Natural killer cell (primary cell): ENCODE data around the gene KCNJ18. TPM values are rescaled to one million over a fixed set of nuclear protein-coding genes. Genes with fewer than 3 reads are reported as not detected.
"Not testable (repeated sequence)": the region's sequence is repeated elsewhere in the genome, so short reads cannot be mapped to it uniquely, and the experiment has no call there.

ENCODE experiments used
- ATAC-seq, 3 donors: fragments of 150-1000 bp in 2 of 3; fragments of 200-7000 bp in 1 of 3; cut with Tn5 transposase; 1 replicate in 1 of 3; 2 replicates in 2 of 3; pipeline ENCODE4 v1.10.0; 2021; ENCODE audit warnings: mild to moderate bottlenecking in 2 of 3, moderate library complexity in 2 of 3
- DNase-seq, 2 donors: peaks; one replicate each; pipeline versions ENCODE4 v3.0.0 to v3.0.0-alpha.2; 2013 to 2021; ENCODE audit warnings: mixed read lengths in 1 of 2
- H3K27ac ChIP-seq: one replicate; pipeline ENCODE4 v1.5.1; 2013; ENCODE audit warnings: mild to moderate bottlenecking, low read length
- H3K27me3 ChIP-seq: one replicate; pipeline ENCODE4 v1.6.1; 2013; ENCODE audit warnings: low read length; ENCODE audit not compliant: control insufficient read depth, insufficient read depth
- H3K36me3 ChIP-seq: one replicate; pipeline ENCODE4 v1.6.1; 2013; ENCODE audit warnings: low read length; ENCODE audit not compliant: control insufficient read depth, insufficient read depth
- H3K4me1 ChIP-seq: one replicate; pipeline ENCODE4 v1.6.1; 2013; ENCODE audit warnings: low read length; ENCODE audit not compliant: control insufficient read depth, insufficient read depth
- H3K4me3 ChIP-seq: one replicate; pipeline ENCODE4 v1.5.1; 2013; ENCODE audit warnings: low read length
- H3K9me3 ChIP-seq: one replicate; pipeline ENCODE4 v1.6.1; 2013; ENCODE audit warnings: low read length; ENCODE audit not compliant: control insufficient read depth, insufficient read depth
- H3K27ac Mint-ChIP-seq, 2 donors: one replicate each; pipeline ENCODE4 v1.8.0; 2022; ENCODE audit warnings: mild to moderate bottlenecking in 2 of 2, mixed read lengths in 2 of 2, moderate library complexity in 1 of 2
- H3K27me3 Mint-ChIP-seq, 2 donors: one replicate each; pipeline ENCODE4 v1.8.0; 2022; ENCODE audit warnings: low read depth in 2 of 2, mixed read lengths in 2 of 2
- H3K36me3 Mint-ChIP-seq: one replicate; pipeline ENCODE4 v1.8.0; 2022; ENCODE audit warnings: mixed read lengths
- H3K4me1 Mint-ChIP-seq, 2 donors: one replicate each; pipeline ENCODE4 v1.8.0; 2022; ENCODE audit warnings: mixed read lengths in 2 of 2
- H3K4me3 Mint-ChIP-seq: one replicate; pipeline ENCODE4 v1.8.0; 2022; ENCODE audit warnings: mild to moderate bottlenecking, moderate library complexity, mixed read lengths
- H3K9me3 Mint-ChIP-seq, 2 donors: one replicate each; pipeline ENCODE4 v1.8.0; 2022; ENCODE audit warnings: mixed read lengths in 2 of 2
- CTCF ChIP-seq: fragments of 200-600 bp; IDR thresholded peaks from one replicate; pipeline ENCODE4 v1.8.0; 2022; ENCODE audit warnings: antibody characterized with exemption
- WGBS: methylation state at CpG from one replicate; pipeline ENCODE4 v1.1.7; 2013; ENCODE audit warnings: missing lambda C conversion rate; ENCODE audit not compliant: insufficient coverage; 5-methylcytosine and 5-hydroxymethylcytosine counted together
- intact Hi-C: fragments of 100-400 bp; cut with micrococcal nuclease; formaldehyde crosslinking; loops from one replicate; pipeline ENCODE4 v1.14.2; 2022
- total RNA-seq, 4 donors: library from RNA; stranded (reverse); fragments of 120-200 nt in 1 of 4; gene quantifications; one replicate each; pipeline versions ENCODE4 v1.2.3 to v1.2.4, GENCODE V29; 2013 to 2022

Gene KCNJ18
- total RNA-seq, 3 donors from 2014 or later (not counting 1 experiment from before 2014, with no cell fraction given), result not detected

- Histone ChIP-seq H3K36me3 (no peaks in the 10 kb centered on the region), H3K27me3 (no peaks in the 10 kb centered on the region), H3K4me3 (no peak overlapping the region), H3K4me1 (no peaks in the 10 kb centered on the region), H3K9me3 (peaks cover 5% of the 10 kb centered on the region), H3K27ac (no peak overlapping the region)
- TF ChIP-seq CTCF, result no peak
- Mint-ChIP-seq H3K27ac (no peak overlapping the region), H3K4me3 (no peak overlapping the region), H3K27me3 (no peaks in the 10 kb centered on the region), H3K36me3 (no peaks in the 10 kb centered on the region), H3K4me1 (no peaks in the 10 kb centered on the region), H3K9me3 (peaks cover 2 to 3% of the 10 kb centered on the region in 2 donors)
- DNase-seq, result no peak
- 84% methylated on average over 19 of the region's 19 CpGs for WGBS
- no peak for ATAC-seq
- intact Hi-C loops, result no loop called here
Observed at GRCh38 chr17:21687136-21687953, 5.0 kb upstream of the KCNJ18 start.

GRCh38 chr17:21688293-21688949 lies 3.9 kb upstream of the KCNJ18 start:
- Mint-ChIP-seq H3K27ac (no peak overlapping the region), H3K4me3 (no peak overlapping the region), H3K4me1 (no peaks in the 10 kb centered on the region), H3K9me3 (peaks cover 2 to 3% of the 10 kb centered on the region in 2 donors), H3K27me3 (no peaks in the 10 kb centered on the region), H3K36me3 (no peaks in the 10 kb centered on the region)
- no peaks in the 10 kb centered on the region for H3K4me1 ChIP-seq
- H3K9me3 ChIP-seq, result peaks cover 5% of the 10 kb centered on the region
- ATAC-seq (no peak), DNase-seq (no peak)
- H3K36me3 ChIP-seq, result no peaks in the 10 kb centered on the region
- H3K27me3 ChIP-seq, result no peaks in the 10 kb centered on the region
- TF ChIP-seq CTCF, result no peak
- no peak overlapping the region for H3K27ac ChIP-seq
- WGBS, result 77% methylated on average over 11 of the region's 11 CpGs
- intact Hi-C loops, result no loop called here
- no peak overlapping the region for H3K4me3 ChIP-seq

- ATAC-seq (no peak), DNase-seq (no peak)
- H3K9me3 Mint-ChIP-seq, result peaks cover 3% of the 10 kb centered on the region in 2 donors
- Histone ChIP-seq H3K27ac (no peak overlapping the region), H3K9me3 (peaks cover 5% of the 10 kb centered on the region), H3K4me1 (no peaks in the 10 kb centered on the region), H3K36me3 (no peaks in the 10 kb centered on the region), H3K27me3 (no peaks in the 10 kb centered on the region), H3K4me3 (no peak overlapping the region)
- intact Hi-C loops, result no loop called here
- no peak overlapping the region for H3K4me3 Mint-ChIP-seq
- no peak for TF ChIP-seq CTCF
- no peaks in the 10 kb centered on the region for H3K27me3 Mint-ChIP-seq
- 88% methylated on average over 7 of the region's 7 CpGs for WGBS
- H3K4me1 Mint-ChIP-seq, result no peaks in the 10 kb centered on the region
- H3K27ac Mint-ChIP-seq, result no peak overlapping the region
- H3K36me3 Mint-ChIP-seq, result no peaks in the 10 kb centered on the region
Observed at GRCh38 chr17:21689604-21690003, 2.7 kb upstream of the KCNJ18 start.

GRCh38 chr17:21690811-21691210 lies 1.5 kb upstream of the KCNJ18 start:
- H3K4me1 Mint-ChIP-seq, H3K4me3 Mint-ChIP-seq, intact Hi-C loops, H3K4me3 ChIP-seq, H3K27ac Mint-ChIP-seq, DNase-seq, H3K27me3 Mint-ChIP-seq, H3K9me3 Mint-ChIP-seq, H3K4me1 ChIP-seq, H3K27me3 ChIP-seq, H3K27ac ChIP-seq, H3K9me3 ChIP-seq, H3K36me3 ChIP-seq, H3K36me3 Mint-ChIP-seq: not testable (repeated sequence)
- 60% methylated on average over 2 of the region's 2 CpGs for WGBS
- peak in 1 of 3 donors; percentile 51 for ATAC-seq

- H3K27me3 Mint-ChIP-seq, H3K9me3 Mint-ChIP-seq, H3K36me3 Mint-ChIP-seq, H3K4me3 Mint-ChIP-seq, H3K4me3 ChIP-seq, H3K27me3 ChIP-seq, H3K9me3 ChIP-seq, H3K4me1 Mint-ChIP-seq, intact Hi-C loops, DNase-seq, H3K36me3 ChIP-seq, H3K27ac ChIP-seq, H3K27ac Mint-ChIP-seq, H3K4me1 ChIP-seq: not testable (repeated sequence)
- WGBS, result 92% methylated on average over 5 of the region's 6 CpGs
- peak in 1 of 3 donors; percentile 22 for ATAC-seq
Observed at GRCh38 chr17:21691481-21691880, 842 bp upstream of the KCNJ18 start.

GRCh38 chr17:21692704-21693065 lies 362 bp downstream of the KCNJ18 start:
- H3K9me3 ChIP-seq, DNase-seq, H3K4me3 ChIP-seq, intact Hi-C loops, H3K36me3 ChIP-seq, H3K27ac ChIP-seq, H3K4me3 Mint-ChIP-seq, H3K4me1 Mint-ChIP-seq, H3K36me3 Mint-ChIP-seq, H3K27me3 Mint-ChIP-seq, H3K4me1 ChIP-seq, ATAC-seq, H3K9me3 Mint-ChIP-seq, H3K27me3 ChIP-seq, H3K27ac Mint-ChIP-seq: not testable (repeated sequence)
- WGBS, result 77% methylated on average over 9 of the region's 12 CpGs
